H1 (cell line): ENCODE results near the gene ABL2.

ENCODE experiments used
- CHD2 ChIP-seq: IDR thresholded peaks from 2 replicates; pipeline ENCODE4 v1.6.1; 2012; ENCODE audit warnings: low read length, improper control_type of control experiment
- CTCF ChIP-seq, 3 experiments: IDR thresholded peaks; 1 replicate in 2 of 3; 2 replicates in 1 of 3; pipeline versions ENCODE4 v1.5.1 to v1.6.1; 2011; ENCODE audit warnings: low read length in 3 of 3, mild to moderate bottlenecking in 3 of 3, inconsistent platforms in 2 of 3, low read depth in 1 of 3, moderate library complexity in 1 of 3; ENCODE audit not compliant: insufficient read depth in 1 of 3; ENCODE audit errors: control extremely low read depth in 1 of 3
- EP300 ChIP-seq, 2 experiments: IDR thresholded peaks; 1 replicate in 1 of 2; 2 replicates in 1 of 2; pipeline ENCODE4 v1.6.1; 2011 to 2012; ENCODE audit warnings: low read depth in 2 of 2, low read length in 2 of 2, mild to moderate bottlenecking in 2 of 2, borderline replicate concordance in 1 of 2, inconsistent platforms in 1 of 2, moderate library complexity in 1 of 2
- GABPA ChIP-seq: IDR thresholded peaks from 2 replicates; pipeline ENCODE4 v1.6.1; 2011; ENCODE audit warnings: mild to moderate bottlenecking, low read length, moderate library complexity, borderline replicate concordance; ENCODE audit not compliant: insufficient read depth
- POLR2AphosphoS5 ChIP-seq: IDR thresholded peaks from 2 replicates; pipeline ENCODE4 v1.6.1; 2011; ENCODE audit warnings: low read depth, low read length
- RAD21 ChIP-seq, 2 experiments: IDR thresholded peaks in 1 of 2; conservative IDR thresholded peaks in 1 of 2; 2 replicates each; pipeline ENCODE4 v1.6.1; 2011; ENCODE audit warnings: low read depth in 2 of 2, low read length in 2 of 2, improper control_type of control experiment in 1 of 2, inconsistent platforms in 1 of 2, mild to moderate bottlenecking in 1 of 2, moderate library complexity in 1 of 2
- SP1 ChIP-seq: IDR thresholded peaks from 2 replicates; pipeline ENCODE4 v1.6.1; 2011; ENCODE audit warnings: low read depth, low read length
- TBP ChIP-seq: IDR thresholded peaks from 2 replicates; pipeline ENCODE4 v1.6.1; 2011; ENCODE audit warnings: low read depth, low read length, improper control_type of control experiment
- ZNF274 ChIP-seq: IDR thresholded peaks from 2 replicates; pipeline ENCODE4 v1.7.0; 2012; ENCODE audit warnings: low read length, borderline replicate concordance; ENCODE audit errors: extremely low read depth

DNA sequence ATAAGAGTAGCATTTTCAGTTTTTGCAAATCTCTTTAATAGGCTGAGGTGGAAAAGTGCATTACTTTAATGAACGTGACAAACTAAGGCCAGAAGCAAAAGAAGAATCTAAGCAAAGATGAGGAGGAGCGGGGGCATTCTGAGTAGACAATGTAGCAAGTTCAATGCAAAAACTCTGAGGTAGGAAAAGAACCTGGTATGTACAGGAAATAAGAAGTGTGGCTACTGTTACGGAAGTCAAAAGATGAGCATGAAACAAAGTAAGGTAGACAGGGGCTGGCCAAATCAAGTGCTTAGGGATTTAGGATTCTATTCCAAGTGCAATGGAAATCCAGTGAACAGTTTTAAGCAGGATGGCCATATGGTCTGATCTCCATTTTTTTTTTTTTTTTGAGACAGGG, 84.0 kb downstream of the ABL2 start:
- TF ChIP-seq SP1 (no peak), EP300 (IDR thresholded peaks at IDR 0.05; ENCODE audit: borderline replicate concordance in 1 of 2, low read depth in 2 of 2, low read length in 2 of 2) (no peak), CTCF (IDR thresholded peaks at IDR 0.05; ENCODE audit: control extremely low read depth in 1 of 3, insufficient read depth in 1 of 3, low read depth in 1 of 3, low read length in 3 of 3) (no peak), POLR2AphosphoS5 (no peak), CHD2 (no peak), TBP (no peak), GABPA (no peak), ZNF274 (no peak), RAD21 (IDR thresholded peaks at IDR 0.05 in 1 of 2, conservative IDR thresholded peaks at IDR 0.05 in 1 of 2; ENCODE audit: low read depth in 2 of 2, low read length in 2 of 2) (no peak)
